GM21367 (cell line): ENCODE measurements around the gene OARD1.
"Not testable (repeated sequence)": the region's sequence is repeated elsewhere in the genome, so short reads cannot be mapped to it uniquely, and the experiment has no call there.

Experiments used
- ATAC-seq: cut with Tn5 transposase; IDR thresholded peaks from one replicate; pipeline ENCODE4 v1.9.1; 2021; ENCODE audit not compliant: unreplicated experiment

OARD1 gene

GRCh38 chr6:41071923-41072835 is at the start of gene OARD1:
TSS of gene OARD1 (minus strand) at chr6:41072356. CDS start at chr6:41071634, 722 bp downstream.
- ATAC-seq, result peak; percentile 59

- no peak for ATAC-seq
Measured at GRCh38 chr6:41120058-41120457, 47.9 kb upstream of the OARD1 start.

GRCh38 chr6:41119508-41119907 is 47.4 kb upstream of the OARD1 start:
- no peak for ATAC-seq

GRCh38 chr6:41115027-41115426 is 42.9 kb upstream of the OARD1 start:
- ATAC-seq, result not testable (repeated sequence)

- no peak for ATAC-seq
Measured at GRCh38 chr6:41111017-41111416, 38.9 kb upstream of the OARD1 start.

- ATAC-seq, result no peak
Measured at GRCh38 chr6:41103847-41104246, 31.7 kb upstream of the OARD1 start.

- ATAC-seq, result no peak
Measured at GRCh38 chr6:41100871-41101287, 28.7 kb upstream of the OARD1 start.

GRCh38 chr6:41098366-41098765 is 26.2 kb upstream of the OARD1 start:
- no peak for ATAC-seq

GRCh38 chr6:41097467-41098090 is 25.4 kb upstream of the OARD1 start:
- ATAC-seq, result no peak

- no peak for ATAC-seq
Measured at GRCh38 chr6:41093729-41094128, 21.6 kb upstream of the OARD1 start.

- ATAC-seq, result no peak
Measured at GRCh38 chr6:41092421-41093140, 20.4 kb upstream of the OARD1 start.

GRCh38 chr6:41090841-41091761 is 18.9 kb upstream of the OARD1 start:
- no peak for ATAC-seq

- ATAC-seq, result no peak
Measured at GRCh38 chr6:41088451-41088850, 16.3 kb upstream of the OARD1 start.

- ATAC-seq, result no peak
Measured at GRCh38 chr6:41085182-41085581, 13.0 kb upstream of the OARD1 start.

GRCh38 chr6:41083072-41083471 is 10.9 kb upstream of the OARD1 start:
- no peak for ATAC-seq

- ATAC-seq, result no peak
Measured at GRCh38 chr6:41080621-41081020, 8.5 kb upstream of the OARD1 start.

- ATAC-seq, result no peak
Measured at GRCh38 chr6:41079080-41079479, 6.9 kb upstream of the OARD1 start.

- no peak for ATAC-seq
Measured at GRCh38 chr6:41078101-41078500, 5.9 kb upstream of the OARD1 start.

- ATAC-seq, result no peak
Measured at GRCh38 chr6:41077536-41077935, 5.4 kb upstream of the OARD1 start.
